ENCODE measurements around the gene ZNF750.

Gene ZNF750

GRCh38 chr17:82789806-82790205 lies 50.0 kb downstream of the ZNF750 start:
- ChIA-PET CTCF (interaction anchor here (0.6 to 0.8 kb wide), 2 partner anchors 128 to 390 kb away, joined by 3 read pairs; no protein-coding TSS in a partner anchor), POLR2A (no interaction called here)
- Histone ChIP-seq H3K4me1 (ENCODE audit: control insufficient read depth, insufficient read depth, low read length) (no peaks in the 10 kb centered on the region), H3K27ac (ENCODE audit: extremely low read depth, low read depth, low read length) (no peak overlapping the region), H3K9me3 (ENCODE audit: control insufficient read depth, insufficient read depth, low read depth, low read length) (no peaks in the 10 kb centered on the region), H3K36me3 (ENCODE audit: control insufficient read depth in 2 of 2, insufficient read depth in 1 of 2, low read length in 2 of 2) (peaks cover 0 to 7% of the 10 kb centered on the region in 2 experiments; a peak in 2 of 3 replicates), H3K4me3 (ENCODE audit: low read depth, low read length) (no peak overlapping the region)
- TF ChIP-seq ZNF48 (tag by site-specific recombination; IDR thresholded peaks at IDR 0.05) (no peak), SCRT2 (tag by site-specific recombination; IDR thresholded peaks at IDR 0.05) (peak; percentile 77), SCRT1 (tag by site-specific recombination; IDR thresholded peaks at IDR 0.05; ENCODE audit: borderline replicate concordance) (0 out of 2 replicates have a peak, but pooled peaks have one; percentile 48)

GRCh38 chr17:82789051-82789592 lies 50.7 kb downstream of the ZNF750 start:
- H3K4me1 ChIP-seq (ENCODE audit: control insufficient read depth, insufficient read depth, low read length): no peaks in the 10 kb centered on the region
- peaks cover under 1 to 14% of the 10 kb centered on the region in 2 experiments; a peak in 2 of 3 replicates for H3K36me3 ChIP-seq (ENCODE audit: control insufficient read depth in 2 of 2, insufficient read depth in 1 of 2, low read length in 2 of 2)
- H3K9me3 ChIP-seq (ENCODE audit: control insufficient read depth, insufficient read depth, low read depth, low read length): no peaks in the 10 kb centered on the region
- no peak overlapping the region for H3K27ac ChIP-seq (ENCODE audit: extremely low read depth, low read depth, low read length)
- H3K4me3 ChIP-seq (ENCODE audit: low read depth, low read length): no peak overlapping the region
- no peak for TF ChIP-seq ZNF626 (tag by site-specific recombination; IDR thresholded peaks at IDR 0.05)
- no peak for TF ChIP-seq ZNF704 (tag by site-specific recombination; IDR thresholded peaks at IDR 0.05)
- no peak for TF ChIP-seq KLF8 (tag by site-specific recombination; IDR thresholded peaks at IDR 0.05)
- TF ChIP-seq IKZF3 (tag by site-specific recombination; IDR thresholded peaks at IDR 0.05): no peak
- TF ChIP-seq ZNF518A (tag by site-specific recombination; conservative IDR thresholded peaks at IDR 0.05; ENCODE audit: low read depth): no peak
- TF ChIP-seq ZNF394 (tag by site-specific recombination; IDR thresholded peaks at IDR 0.05; ENCODE audit: borderline replicate concordance): no peak
- no peak for TF ChIP-seq TSHZ1 (tag by site-specific recombination; IDR thresholded peaks at IDR 0.05; ENCODE audit: borderline replicate concordance)
- no peak for TF ChIP-seq ZBTB1 (tag by site-specific recombination; IDR thresholded peaks at IDR 0.05)
- POLR2A ChIA-PET: interaction anchor here (0.6 kb wide), 1 partner anchor 14 kb away, joined by 8 read pairs; no protein-coding TSS in a partner anchor
- CTCF ChIA-PET: interaction anchor here (0.6 kb wide), 1 partner anchor 391 kb away, joined by 3 read pairs; no protein-coding TSS in a partner anchor

All from HEK293 (cell line).